ENCODE results near the gene QRFP.

The QRFP gene

DNA sequence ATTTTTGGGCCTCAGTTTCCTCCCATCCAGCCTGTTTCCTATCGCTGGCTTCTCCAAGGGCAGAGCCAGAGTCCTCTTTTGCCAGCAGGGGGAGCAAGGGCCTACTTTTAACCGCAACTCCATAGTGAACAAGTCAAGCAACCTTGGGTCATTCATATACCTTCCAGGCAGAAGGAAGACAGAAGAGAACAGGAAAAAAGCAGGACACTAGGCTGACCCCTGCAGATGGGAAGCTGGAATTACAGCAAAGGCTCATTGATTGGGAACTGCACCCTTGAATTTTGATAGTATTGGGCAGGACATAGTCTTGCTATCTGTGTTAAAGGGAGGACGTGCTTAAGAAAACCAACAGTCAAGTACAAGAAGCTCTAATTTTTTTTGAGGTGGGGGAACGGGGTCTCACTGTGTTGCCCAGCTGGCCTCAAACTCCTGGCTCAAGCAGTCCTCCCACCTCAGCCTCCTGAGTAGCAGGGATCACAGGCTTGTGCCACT, 30.1 kb downstream of the QRFP start:
- POLR2A ChIA-PET = interaction anchor here (0.6 to 1.2 kb wide), 8 partner anchors 23 to 425 kb away, joined by 3 to 9 read pairs (median 4); no protein-coding TSS in a partner anchor
- peaks cover 0 to 60% of the 10 kb centered on the region in 2 experiments; a peak in 1 of 3 replicates for H3K36me3 ChIP-seq (ENCODE audit: control insufficient read depth in 2 of 2, insufficient read depth in 1 of 2, low read length in 2 of 2)
- no peaks in the 10 kb centered on the region for H3K9me3 ChIP-seq (ENCODE audit: control insufficient read depth, insufficient read depth, low read depth, low read length)
- CTCF ChIA-PET = interaction anchor here (0.6 to 13.9 kb wide), 82 partner anchors 8 to 747 kb away, joined by 3 to 400 read pairs (median 5); partner anchors contain the start of genes EXOSC2, FIBCD1 and QRFP
- H3K27ac ChIP-seq (ENCODE audit: extremely low read depth, low read depth, low read length) = no peak overlapping the region
- peak overlapping the region; percentile 7; the same call in 1 of the 2 replicates for H3K4me3 ChIP-seq (ENCODE audit: low read depth, low read length)
- no peaks in the 10 kb centered on the region for H3K4me1 ChIP-seq (ENCODE audit: control insufficient read depth, insufficient read depth, low read length)
- TF ChIP-seq ZNF362 (tag by site-specific recombination; IDR thresholded peaks at IDR 0.05) (peak; percentile 35; the same call in 1 of the 2 replicates), ZNF791 (tag by site-specific recombination; IDR thresholded peaks at IDR 0.05) (no peak), ZBTB17 (tag by site-specific recombination; IDR thresholded peaks at IDR 0.05) (peak; percentile 78), ZNF596 (tag by site-specific recombination; IDR thresholded peaks at IDR 0.05) (no peak), ZNF138 (tag by site-specific recombination; IDR thresholded peaks at IDR 0.05; ENCODE audit: borderline replicate concordance) (no peak), IKZF3 (tag by site-specific recombination; IDR thresholded peaks at IDR 0.05) (peak; percentile 70), ZNF341 (tag by site-specific recombination; IDR thresholded peaks at IDR 0.05; ENCODE audit: low read depth) (no peak), ZNF416 (tag by site-specific recombination; IDR thresholded peaks at IDR 0.05) (no peak), ZNF280D (tag by site-specific recombination; IDR thresholded peaks at IDR 0.05) (no peak), HOXD13 (CRISPR knock-in tag; IDR thresholded peaks at IDR 0.05; ENCODE audit: borderline replicate concordance) (no peak), ZNF660 (tag by site-specific recombination; IDR thresholded peaks at IDR 0.05) (peak; percentile 90), ZNF366 (tag by site-specific recombination; conservative IDR thresholded peaks at IDR 0.05) (no peak), KLF10 (tag by site-specific recombination; IDR thresholded peaks at IDR 0.05) (no peak), ZNF777 (tag by site-specific recombination; IDR thresholded peaks at IDR 0.05; ENCODE audit: borderline replicate concordance) (no peak), ZNF2 (tag by site-specific recombination; IDR thresholded peaks at IDR 0.05) (0 out of 2 replicates have a peak, but pooled peaks have one; percentile 30), ZBTB8A (tag by site-specific recombination; IDR thresholded peaks at IDR 0.05) (no peak), RBAK (tag by site-specific recombination; IDR thresholded peaks at IDR 0.05) (no peak), SETDB1 (IDR thresholded peaks at IDR 0.05; ENCODE audit: insufficient read length, low read length) (no peak), ZNF785 (tag by site-specific recombination; IDR thresholded peaks at IDR 0.05) (0 out of 2 replicates have a peak, but pooled peaks have one; percentile 66), ZNF501 (tag by site-specific recombination; IDR thresholded peaks at IDR 0.05) (0 out of 2 replicates have a peak, but pooled peaks have one; percentile 20), ZNF561 (tag by site-specific recombination; IDR thresholded peaks at IDR 0.05; ENCODE audit: borderline replicate concordance) (no peak), ZNF654 (tag by site-specific recombination; IDR thresholded peaks at IDR 0.05; ENCODE audit: low read depth) (peak; percentile 80), ZNF18 (tag by site-specific recombination; IDR thresholded peaks at IDR 0.05) (no peak), ZNF24 (tag by site-specific recombination; IDR thresholded peaks at IDR 0.05) (no peak), ZNF76 (tag by site-specific recombination; IDR thresholded peaks at IDR 0.05; ENCODE audit: borderline replicate concordance, low read depth) (no peak), SP7 (tag by site-specific recombination; IDR thresholded peaks at IDR 0.05) (0 out of 2 replicates have a peak, but pooled peaks have one; percentile 16), MEIS1 (CRISPR knock-in tag; IDR thresholded peaks at IDR 0.05; ENCODE audit: borderline replicate concordance) (no peak), ZNF248 (tag by site-specific recombination; IDR thresholded peaks at IDR 0.05) (no peak), KLF16 (tag by site-specific recombination; IDR thresholded peaks at IDR 0.05) (no peak), ZFP37 (tag by site-specific recombination; IDR thresholded peaks at IDR 0.05) (no peak), ZSCAN23 (tag by site-specific recombination; IDR thresholded peaks at IDR 0.05) (no peak)
- TF ChIP-seq, protein P1, sequence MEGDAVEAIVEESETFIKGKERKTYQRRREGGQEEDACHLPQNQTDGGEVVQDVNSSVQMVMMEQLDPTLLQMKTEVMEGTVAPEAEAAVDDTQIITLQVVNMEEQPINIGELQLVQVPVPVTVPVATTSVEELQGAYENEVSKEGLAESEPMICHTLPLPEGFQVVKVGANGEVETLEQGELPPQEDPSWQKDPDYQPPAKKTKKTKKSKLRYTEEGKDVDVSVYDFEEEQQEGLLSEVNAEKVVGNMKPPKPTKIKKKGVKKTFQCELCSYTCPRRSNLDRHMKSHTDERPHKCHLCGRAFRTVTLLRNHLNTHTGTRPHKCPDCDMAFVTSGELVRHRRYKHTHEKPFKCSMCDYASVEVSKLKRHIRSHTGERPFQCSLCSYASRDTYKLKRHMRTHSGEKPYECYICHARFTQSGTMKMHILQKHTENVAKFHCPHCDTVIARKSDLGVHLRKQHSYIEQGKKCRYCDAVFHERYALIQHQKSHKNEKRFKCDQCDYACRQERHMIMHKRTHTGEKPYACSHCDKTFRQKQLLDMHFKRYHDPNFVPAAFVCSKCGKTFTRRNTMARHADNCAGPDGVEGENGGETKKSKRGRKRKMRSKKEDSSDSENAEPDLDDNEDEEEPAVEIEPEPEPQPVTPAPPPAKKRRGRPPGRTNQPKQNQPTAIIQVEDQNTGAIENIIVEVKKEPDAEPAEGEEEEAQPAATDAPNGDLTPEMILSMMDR (tag by site-specific recombination; IDR thresholded peaks at IDR 0.05) = peak; percentile 85
- TF ChIP-seq, protein P2, sequence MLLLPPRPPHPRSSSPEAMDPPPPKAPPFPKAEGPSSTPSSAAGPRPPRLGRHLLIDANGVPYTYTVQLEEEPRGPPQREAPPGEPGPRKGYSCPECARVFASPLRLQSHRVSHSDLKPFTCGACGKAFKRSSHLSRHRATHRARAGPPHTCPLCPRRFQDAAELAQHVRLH (tag by site-specific recombination; IDR thresholded peaks at IDR 0.05) = 0 out of 2 replicates have a peak, but pooled peaks have one; percentile 34

All from HEK293 (cell line).